ENCODE measurements around the gene C1QL2. TPM values are rescaled to one million over a fixed set of nuclear protein-coding genes. Genes with fewer than 3 reads are reported as not detected.

Gene C1QL2
- total RNA-seq, 4 donors from 2014 or later = not detected

GRCh38 chr2:119178776-119179175 is 20.2 kb upstream of the C1QL2 start:
- ATAC-seq = no peak

GRCh38 chr2:119177838-119178190 is 19.3 kb upstream of the C1QL2 start:
- Histone ChIP-seq H3K9me3 (no peaks in the 10 kb centered on the region), H3K36me3 (no peaks in the 10 kb centered on the region), H3K27ac (no peak overlapping the region), H3K27me3 (no peaks in the 10 kb centered on the region), H3K4me1 (no peaks in the 10 kb centered on the region), H3K4me3 (no peak overlapping the region)
- TF ChIP-seq CTCF (IDR thresholded peaks at IDR 0.05 in 4 of 5, conservative IDR thresholded peaks at IDR 0.05 in 1 of 5) (no peak), POLR2A (IDR thresholded peaks at IDR 0.05) (no peak)
- ATAC-seq (no peak), DNase-seq (no peak)
- in situ Hi-C loops (cut with MboI; ENCODE audit: low sequenced_read_pairs in 4 of 4) (no loop called here), intact Hi-C loops (cut with DNase I; ENCODE audit: low total_unique reads) (no loop called here)

More at GRCh38 chr2:119178776-119179175, 20.2 kb upstream of the C1QL2 start:
- intact Hi-C loops (cut with DNase I; ENCODE audit: low total_unique reads) = no loop called here
- in situ Hi-C loops (cut with MboI; ENCODE audit: low sequenced_read_pairs in 4 of 4) = no loop called here
- Histone ChIP-seq H3K4me3 (no peak overlapping the region), H3K27me3 (no peaks in the 10 kb centered on the region), H3K27ac (no peak overlapping the region), H3K9me3 (no peaks in the 10 kb centered on the region), H3K4me1 (no peaks in the 10 kb centered on the region), H3K36me3 (no peaks in the 10 kb centered on the region)
- no peak for DNase-seq
- TF ChIP-seq CTCF (IDR thresholded peaks at IDR 0.05 in 4 of 5, conservative IDR thresholded peaks at IDR 0.05 in 1 of 5) = no peak
- no peak for TF ChIP-seq POLR2A (IDR thresholded peaks at IDR 0.05)

- Histone ChIP-seq H3K36me3 (no peaks in the 10 kb centered on the region), H3K4me1 (no peaks in the 10 kb centered on the region), H3K27me3 (no peaks in the 10 kb centered on the region), H3K4me3 (no peak overlapping the region), H3K9me3 (no peaks in the 10 kb centered on the region), H3K27ac (no peak overlapping the region)
- in situ Hi-C loops (cut with MboI; ENCODE audit: low sequenced_read_pairs in 4 of 4) (no loop called here), intact Hi-C loops (cut with DNase I; ENCODE audit: low total_unique reads) (no loop called here)
- ATAC-seq (no peak), DNase-seq (no peak)
- TF ChIP-seq POLR2A (IDR thresholded peaks at IDR 0.05) = no peak
- no peak for TF ChIP-seq CTCF (IDR thresholded peaks at IDR 0.05 in 4 of 5, conservative IDR thresholded peaks at IDR 0.05 in 1 of 5)
Measured at GRCh38 chr2:119177171-119177837, 18.8 kb upstream of the C1QL2 start.

GRCh38 chr2:119175517-119175916 is 17.0 kb upstream of the C1QL2 start:
- Histone ChIP-seq H3K4me1 (no peaks in the 10 kb centered on the region), H3K9me3 (no peaks in the 10 kb centered on the region), H3K36me3 (no peaks in the 10 kb centered on the region), H3K4me3 (no peak overlapping the region), H3K27me3 (no peaks in the 10 kb centered on the region), H3K27ac (no peak overlapping the region)
- intact Hi-C loops (cut with DNase I; ENCODE audit: low total_unique reads) (loop anchor here (2.0 kb wide), 1 partner anchor 293 kb away; no protein-coding TSS in a partner anchor), in situ Hi-C loops (cut with MboI; ENCODE audit: low sequenced_read_pairs in 4 of 4) (no loop called here)
- TF ChIP-seq CTCF (IDR thresholded peaks at IDR 0.05 in 4 of 5, conservative IDR thresholded peaks at IDR 0.05 in 1 of 5) (no peak), POLR2A (IDR thresholded peaks at IDR 0.05) (no peak)
- no peak for DNase-seq
- ATAC-seq = no peak

- DNase-seq (no peak), ATAC-seq (no peak)
- no peaks in the 10 kb centered on the region for H3K9me3 ChIP-seq
- H3K4me1 ChIP-seq = no peaks in the 10 kb centered on the region
- no peak overlapping the region for H3K4me3 ChIP-seq
- H3K27ac ChIP-seq = no peak overlapping the region
- H3K36me3 ChIP-seq = no peaks in the 10 kb centered on the region
- intact Hi-C loops (cut with DNase I; ENCODE audit: low total_unique reads) = loop anchor here (2.0 kb wide), 1 partner anchor 292 kb away; no protein-coding TSS in a partner anchor
- in situ Hi-C loops (cut with MboI; ENCODE audit: low sequenced_read_pairs in 4 of 4) = no loop called here
- H3K27me3 ChIP-seq = no peaks in the 10 kb centered on the region
- no peak for TF ChIP-seq POLR2A (IDR thresholded peaks at IDR 0.05)
- no peak for TF ChIP-seq CTCF (IDR thresholded peaks at IDR 0.05 in 4 of 5, conservative IDR thresholded peaks at IDR 0.05 in 1 of 5)
Measured at GRCh38 chr2:119174993-119175347, 16.4 kb upstream of the C1QL2 start.
